ENCODE results near the gene ABCA8. TPM values are rescaled to one million over a fixed set of nuclear protein-coding genes. Genes with fewer than 3 reads are reported as not detected.

Gene ABCA8
- total and polyA plus RNA-seq, 2 of the 8 experiments (the other 6 are each of a cell fraction or from before 2014, with no cell fraction given), result not detected

GRCh38 chr17:68868708-68869107, 86.5 kb downstream of the ABCA8 start (continued):
- no peak for TF ChIP-seq CHD7 (IDR thresholded peaks at IDR 0.05; ENCODE audit: insufficient replicate concordance, low read length)
